ENCODE data around the gene GULP1. TPM values are rescaled to one million over a fixed set of nuclear protein-coding genes. Genes with fewer than 3 reads are reported as not detected.
A peak's percentile ranks its signal among the peaks of the same experiment; 100 is the strongest.

GULP1 gene
- total and polyA plus RNA-seq, 2 of the 4 experiments (the other 2 are of a cell fraction): 24.4 to 40.1 TPM

DNA sequence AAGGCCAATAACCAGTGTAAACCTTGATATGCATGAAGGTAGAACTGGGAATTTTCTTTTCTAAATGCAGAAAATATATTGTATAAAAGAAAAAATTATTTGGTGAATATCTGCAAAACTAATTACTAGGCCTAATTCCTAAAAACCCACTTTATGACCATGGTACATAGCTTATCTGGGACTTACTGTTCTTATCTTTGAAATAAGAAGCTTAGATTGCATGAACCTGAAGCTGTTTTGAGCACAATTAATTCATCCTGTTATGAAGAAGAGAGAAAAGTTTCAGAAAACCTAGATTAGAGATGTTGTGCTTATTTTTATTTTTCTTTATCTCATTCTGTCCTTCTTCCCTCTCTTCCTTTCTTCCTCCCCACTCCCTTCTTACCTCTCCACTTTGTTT lies 235.0 kb downstream of the GULP1 start:
- ChIA-PET CTCF (no interaction called here), POLR2A (ENCODE audit: unreplicated experiment) (no interaction called here)
- Histone ChIP-seq H4K91ac (ENCODE audit: insufficient read depth, low read depth, low read length) (no peak overlapping the region), H3K27me3 (ENCODE audit: control insufficient read depth, insufficient read depth, low read length) (no peaks in the 10 kb centered on the region), H3K23ac (ENCODE audit: low read depth, low read length) (no peak overlapping the region), H3K14ac (replicated peaks; ENCODE audit: low read depth, low read length) (no peak overlapping the region), H3K56ac (ENCODE audit: extremely low read depth, insufficient read depth, low read length) (no peak overlapping the region), H3K4ac (ENCODE audit: low read depth, low read length) (peak overlapping the region; percentile 3; the same call in 1 of the 2 replicates), H3K79me1 (ENCODE audit: low read depth in 1 of 2, low read length in 2 of 2) (peaks cover 3 to 9% of the 10 kb centered on the region in 2 experiments; a peak in 2 of 4 replicates), H2BK20ac (ENCODE audit: low read depth, low read length) (no peak overlapping the region), H3K4me1 (ENCODE audit: control insufficient read depth, insufficient read depth, low read length) (peaks cover 2% of the 10 kb centered on the region; the same call in 1 of the 2 replicates), H2AK9ac (replicated peaks; ENCODE audit: low read depth, low read length, poor library complexity) (no peak overlapping the region), H3K9ac (ENCODE audit: low read depth, low read length) (peak overlapping the region; percentile 41; the same call in 1 of the 2 replicates), H2BK120ac (ENCODE audit: low read depth, low read length) (peak overlapping the region; percentile 13; the same call in 1 of the 2 replicates), H4K5ac (ENCODE audit: low read depth, low read length) (peak overlapping the region; percentile 14; the same call in 1 of the 2 replicates), H2AFZ (replicated peaks; ENCODE audit: low read length, poor library complexity) (no peak overlapping the region), H2BK5ac (ENCODE audit: low read depth, low read length, poor library complexity, severe bottlenecking) (peak overlapping the region; percentile 25), H3K4me2 (ENCODE audit: low read depth, low read length) (no peak overlapping the region), H4K8ac (ENCODE audit: low read depth in 2 of 2, low read length in 2 of 2) (peak overlapping the region in 1 of 2 experiments; percentile 7; a peak in 1 of 4 replicates), H3K9me1 (ENCODE audit: insufficient read depth, low read length) (no peaks in the 10 kb centered on the region), H3K36me3 (ENCODE audit: control insufficient read depth, insufficient read depth, low read length) (peaks cover 2% of the 10 kb centered on the region; the same call in 1 of the 2 replicates), H2BK15ac (ENCODE audit: low read depth, low read length) (no peak overlapping the region; the same call in 2 of the 3 replicates), H3K4me3 (ENCODE audit: insufficient read depth, low read depth, low read length) (no peak overlapping the region), H4K20me1 (ENCODE audit: insufficient read depth, low read length) (no peaks in the 10 kb centered on the region), H3K9me3 (ENCODE audit: control insufficient read depth, insufficient read depth, low read length) (peaks cover 3% of the 10 kb centered on the region), H3K27ac (ENCODE audit: insufficient read depth, low read length) (peak overlapping the region; percentile 37; the same call in 1 of the 2 replicates), H2AK5ac (ENCODE audit: low read depth, low read length) (no peak overlapping the region), H3K18ac (ENCODE audit: low read depth, low read length) (peak overlapping the region; percentile 48)
- intact Hi-C loops (cut with micrococcal nuclease): loop anchor here (5.0 to 10.0 kb wide), 2 partner anchors 131 to 648 kb away; partner anchors contain the start of gene COL5A2
- no TSS peak for BruUV-seq (replicated peaks)
- TF ChIP-seq MAFK (IDR thresholded peaks at IDR 0.05; ENCODE audit: low read depth, low read length): no peak
- TF ChIP-seq FOS (IDR thresholded peaks at IDR 0.05; ENCODE audit: low read depth, low read length): no peak
- TF ChIP-seq SMC3 (IDR thresholded peaks at IDR 0.05; ENCODE audit: low read depth, low read length): no peak
- TF ChIP-seq, protein P1, sequence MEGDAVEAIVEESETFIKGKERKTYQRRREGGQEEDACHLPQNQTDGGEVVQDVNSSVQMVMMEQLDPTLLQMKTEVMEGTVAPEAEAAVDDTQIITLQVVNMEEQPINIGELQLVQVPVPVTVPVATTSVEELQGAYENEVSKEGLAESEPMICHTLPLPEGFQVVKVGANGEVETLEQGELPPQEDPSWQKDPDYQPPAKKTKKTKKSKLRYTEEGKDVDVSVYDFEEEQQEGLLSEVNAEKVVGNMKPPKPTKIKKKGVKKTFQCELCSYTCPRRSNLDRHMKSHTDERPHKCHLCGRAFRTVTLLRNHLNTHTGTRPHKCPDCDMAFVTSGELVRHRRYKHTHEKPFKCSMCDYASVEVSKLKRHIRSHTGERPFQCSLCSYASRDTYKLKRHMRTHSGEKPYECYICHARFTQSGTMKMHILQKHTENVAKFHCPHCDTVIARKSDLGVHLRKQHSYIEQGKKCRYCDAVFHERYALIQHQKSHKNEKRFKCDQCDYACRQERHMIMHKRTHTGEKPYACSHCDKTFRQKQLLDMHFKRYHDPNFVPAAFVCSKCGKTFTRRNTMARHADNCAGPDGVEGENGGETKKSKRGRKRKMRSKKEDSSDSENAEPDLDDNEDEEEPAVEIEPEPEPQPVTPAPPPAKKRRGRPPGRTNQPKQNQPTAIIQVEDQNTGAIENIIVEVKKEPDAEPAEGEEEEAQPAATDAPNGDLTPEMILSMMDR (conservative IDR thresholded peaks at IDR 0.05; ENCODE audit: low read depth, low read length): no peak
- TF ChIP-seq, protein P2, sequence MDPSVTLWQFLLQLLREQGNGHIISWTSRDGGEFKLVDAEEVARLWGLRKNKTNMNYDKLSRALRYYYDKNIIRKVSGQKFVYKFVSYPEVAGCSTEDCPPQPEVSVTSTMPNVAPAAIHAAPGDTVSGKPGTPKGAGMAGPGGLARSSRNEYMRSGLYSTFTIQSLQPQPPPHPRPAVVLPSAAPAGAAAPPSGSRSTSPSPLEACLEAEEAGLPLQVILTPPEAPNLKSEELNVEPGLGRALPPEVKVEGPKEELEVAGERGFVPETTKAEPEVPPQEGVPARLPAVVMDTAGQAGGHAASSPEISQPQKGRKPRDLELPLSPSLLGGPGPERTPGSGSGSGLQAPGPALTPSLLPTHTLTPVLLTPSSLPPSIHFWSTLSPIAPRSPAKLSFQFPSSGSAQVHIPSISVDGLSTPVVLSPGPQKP (IDR thresholded peaks at IDR 0.05; ENCODE audit: borderline replicate concordance, low read depth, low read length): no peak
- TF ChIP-seq RFX5 (IDR thresholded peaks at IDR 0.05; ENCODE audit: low read depth, low read length): no peak
- TF ChIP-seq CEBPB (IDR thresholded peaks at IDR 0.05; ENCODE audit: low read depth, low read length): no peak
- no peak for TF ChIP-seq BHLHE40 (IDR thresholded peaks at IDR 0.05; ENCODE audit: low read depth, low read length)
- no peak for TF ChIP-seq MXI1 (IDR thresholded peaks at IDR 0.05; ENCODE audit: borderline replicate concordance, low read depth, low read length)
- TF ChIP-seq POLR2A (IDR thresholded peaks at IDR 0.05; ENCODE audit: low read depth, low read length): no peak
- no peak for TF ChIP-seq CHD1 (IDR thresholded peaks at IDR 0.05; ENCODE audit: low read depth, low read length)
- no peak for TF ChIP-seq MAZ (IDR thresholded peaks at IDR 0.05; ENCODE audit: borderline replicate concordance, low read depth, low read length)
- no peak for TF ChIP-seq NFE2L2 (IDR thresholded peaks at IDR 0.05; ENCODE audit: low read depth, low read length)
- no peak for TF ChIP-seq RAD21 (IDR thresholded peaks at IDR 0.05; ENCODE audit: low read length)
- no peak for TF ChIP-seq RCOR1 (IDR thresholded peaks at IDR 0.05; ENCODE audit: insufficient replicate concordance, low read length)
- TF ChIP-seq, protein P3, sequence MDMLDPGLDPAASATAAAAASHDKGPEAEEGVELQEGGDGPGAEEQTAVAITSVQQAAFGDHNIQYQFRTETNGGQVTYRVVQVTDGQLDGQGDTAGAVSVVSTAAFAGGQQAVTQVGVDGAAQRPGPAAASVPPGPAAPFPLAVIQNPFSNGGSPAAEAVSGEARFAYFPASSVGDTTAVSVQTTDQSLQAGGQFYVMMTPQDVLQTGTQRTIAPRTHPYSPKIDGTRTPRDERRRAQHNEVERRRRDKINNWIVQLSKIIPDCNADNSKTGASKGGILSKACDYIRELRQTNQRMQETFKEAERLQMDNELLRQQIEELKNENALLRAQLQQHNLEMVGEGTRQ (IDR thresholded peaks at IDR 0.05; ENCODE audit: low read depth, low read length): no peak
- ATAC-seq (ENCODE audit: low read depth) (no peak), DNase-seq (no peak)
- in situ Hi-C loops (cut with MboI; ENCODE audit: low sequenced_read_pairs): loop anchor here (5.0 kb wide), 1 partner anchor 456 kb away; no protein-coding TSS in a partner anchor
- dilution Hi-C loops (cut with HindIII; ENCODE audit: low sequenced_read_pairs, unreplicated experiment): no loop called here
